ENCODE measurements around the gene LRRC75A.

LRRC75A gene

GRCh38 chr17:16474012-16474725, 17.8 kb downstream of the LRRC75A start:
- in situ Hi-C loops (cut with HindIII; ENCODE audit: low sequenced_read_pairs) = no loop called here

- in situ Hi-C loops (cut with HindIII; ENCODE audit: low sequenced_read_pairs) = no loop called here
Observed at GRCh38 chr17:16473044-16474011, 18.7 kb downstream of the LRRC75A start.

GRCh38 chr17:16472539-16472938, 19.5 kb downstream of the LRRC75A start:
- in situ Hi-C loops (cut with HindIII; ENCODE audit: low sequenced_read_pairs) = no loop called here

- in situ Hi-C loops (cut with HindIII; ENCODE audit: low sequenced_read_pairs) = no loop called here
Observed at GRCh38 chr17:16471295-16471694, 20.7 kb downstream of the LRRC75A start.

GRCh38 chr17:16470265-16470664, 21.7 kb downstream of the LRRC75A start:
- in situ Hi-C loops (cut with HindIII; ENCODE audit: low sequenced_read_pairs) = no loop called here

GRCh38 chr17:16468428-16468992, 23.5 kb downstream of the LRRC75A start:
- in situ Hi-C loops (cut with HindIII; ENCODE audit: low sequenced_read_pairs) = no loop called here

GRCh38 chr17:16467886-16468285, 24.1 kb downstream of the LRRC75A start:
- in situ Hi-C loops (cut with HindIII; ENCODE audit: low sequenced_read_pairs) = no loop called here

- in situ Hi-C loops (cut with HindIII; ENCODE audit: low sequenced_read_pairs) = no loop called here
Observed at GRCh38 chr17:16467044-16467443, 24.9 kb downstream of the LRRC75A start.

- in situ Hi-C loops (cut with HindIII; ENCODE audit: low sequenced_read_pairs) = no loop called here
Observed at GRCh38 chr17:16466407-16466806, 25.6 kb downstream of the LRRC75A start.

- in situ Hi-C loops (cut with HindIII; ENCODE audit: low sequenced_read_pairs) = no loop called here
Observed at GRCh38 chr17:16465861-16466338, 26.1 kb downstream of the LRRC75A start.

GRCh38 chr17:16465052-16465312, 27.0 kb downstream of the LRRC75A start:
- in situ Hi-C loops (cut with HindIII; ENCODE audit: low sequenced_read_pairs) = no loop called here

GRCh38 chr17:16464303-16465051, 27.5 kb downstream of the LRRC75A start:
- in situ Hi-C loops (cut with HindIII; ENCODE audit: low sequenced_read_pairs) = no loop called here

GRCh38 chr17:16463358-16464302, 28.4 kb downstream of the LRRC75A start:
- in situ Hi-C loops (cut with HindIII; ENCODE audit: low sequenced_read_pairs) = no loop called here

- in situ Hi-C loops (cut with HindIII; ENCODE audit: low sequenced_read_pairs) = no loop called here
Observed at GRCh38 chr17:16462070-16462864, 29.7 kb downstream of the LRRC75A start.

GRCh38 chr17:16461606-16461866, 30.5 kb downstream of the LRRC75A start:
- in situ Hi-C loops (cut with HindIII; ENCODE audit: low sequenced_read_pairs) = no loop called here

- in situ Hi-C loops (cut with HindIII; ENCODE audit: low sequenced_read_pairs) = no loop called here
Observed at GRCh38 chr17:16460796-16461605, 31.0 kb downstream of the LRRC75A start.

- in situ Hi-C loops (cut with HindIII; ENCODE audit: low sequenced_read_pairs) = no loop called here
Observed at GRCh38 chr17:16459855-16460550, 32.0 kb downstream of the LRRC75A start.

GRCh38 chr17:16459271-16459670, 32.7 kb downstream of the LRRC75A start:
- in situ Hi-C loops (cut with HindIII; ENCODE audit: low sequenced_read_pairs) = no loop called here

Data from DLD1 (cell line).